ENCODE results near the gene PMEL. TPM values are rescaled to one million over a fixed set of nuclear protein-coding genes. Genes with fewer than 3 reads are reported as not detected.
A peak's percentile ranks its signal among the peaks of the same experiment; 100 is the strongest.

Gene PMEL
- total RNA-seq, 4 donors from 2014 or later: 0.73 to 2.0 TPM; not detected in 2

DNA sequence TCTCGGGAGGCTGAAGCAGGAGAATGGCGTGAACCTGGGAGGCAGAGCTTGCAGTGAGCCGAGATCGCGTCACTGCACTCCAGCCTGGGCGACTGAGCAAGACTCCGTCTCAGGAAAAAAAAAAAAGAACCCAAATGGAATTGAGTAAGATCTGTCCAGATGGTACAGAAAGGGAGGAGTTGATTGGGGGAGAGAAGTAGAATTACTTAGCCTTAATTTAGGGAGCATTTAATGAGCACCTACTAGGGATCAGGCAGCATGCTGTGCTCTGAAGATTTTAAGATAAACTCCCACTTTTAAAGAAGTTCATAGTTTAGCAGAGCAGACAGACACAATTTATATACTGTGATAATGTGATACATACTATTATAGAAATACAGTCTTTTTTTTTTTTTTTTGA lies 12.6 kb upstream of the PMEL start:
- peaks cover 17 to 26% of the 10 kb centered on the region in 2 donors for H3K4me1 ChIP-seq
- no peak for DNase-seq
- in situ Hi-C loops (cut with MboI; ENCODE audit: low sequenced_read_pairs in 4 of 4): no loop called here

GRCh38 chr12:55974308-55974730 lies 8.5 kb upstream of the PMEL start:
- Histone ChIP-seq H3K4me3 (peak overlapping the region; percentile 86 to 100 (median 98)), H3K27me3 (no peaks in the 10 kb centered on the region), H3K27ac (peak overlapping the region; percentile 95 to 100 (median 98)), H3K9me3 (no peaks in the 10 kb centered on the region), H3K36me3 (peaks cover 0 to 17% of the 10 kb centered on the region in 2 donors), H3K4me1 (peaks cover 28 to 36% of the 10 kb centered on the region in 2 donors)
- peak; percentile 37 to 47 for ATAC-seq
- no peak for TF ChIP-seq POLR2A (IDR thresholded peaks at IDR 0.05)
- TF ChIP-seq CTCF (IDR thresholded peaks at IDR 0.05 in 4 of 5, conservative IDR thresholded peaks at IDR 0.05 in 1 of 5): no peak
- intact Hi-C loops (cut with DNase I; ENCODE audit: low total_unique reads) (loop anchor here (1.0 to 5.0 kb wide), 4 partner anchors 23 to 245 kb away; partner anchors contain the start of genes CD63, ORMDL2, RPS26 and SARNP), in situ Hi-C loops (cut with MboI; ENCODE audit: low sequenced_read_pairs in 4 of 4) (no loop called here)
- DNase-seq: peak; percentile 14 to 57

More for the DNA sequence above, 12.6 kb upstream of the PMEL start:
- TF ChIP-seq CTCF (IDR thresholded peaks at IDR 0.05 in 4 of 5, conservative IDR thresholded peaks at IDR 0.05 in 1 of 5) (no peak), POLR2A (IDR thresholded peaks at IDR 0.05) (no peak)
- Histone ChIP-seq H3K9me3 (no peaks in the 10 kb centered on the region), H3K4me3 (no peak overlapping the region), H3K36me3 (peaks cover 0 to 26% of the 10 kb centered on the region in 2 donors), H3K27ac (no peak overlapping the region), H3K27me3 (no peaks in the 10 kb centered on the region)
- intact Hi-C loops (cut with DNase I; ENCODE audit: low total_unique reads): no loop called here
- no peak for ATAC-seq

- no peaks in the 10 kb centered on the region for H3K9me3 ChIP-seq
- peaks cover 28 to 36% of the 10 kb centered on the region in 2 donors for H3K4me1 ChIP-seq
- H3K27ac ChIP-seq: peak within 1 kb of the TSS; percentile 95 to 100 (median 98)
- DNase-seq: peak; percentile 100
- H3K4me3 ChIP-seq: peak within 1 kb of the TSS; percentile 86 to 100 (median 98)
- intact Hi-C loops (cut with DNase I; ENCODE audit: low total_unique reads) (loop anchor here (1.0 to 5.0 kb wide), 5 partner anchors 24 to 244 kb away; partner anchors contain the start of genes CD63, ORMDL2, PYM1 and RPS26), in situ Hi-C loops (cut with MboI; ENCODE audit: low sequenced_read_pairs in 4 of 4) (no loop called here)
- H3K36me3 ChIP-seq: peaks cover 0 to 12% of the 10 kb centered on the region in 2 donors
- ATAC-seq: peak; percentile 90 to 96
- peak; percentile 97 for TF ChIP-seq POLR2A (IDR thresholded peaks at IDR 0.05)
- TF ChIP-seq CTCF (IDR thresholded peaks at IDR 0.05 in 4 of 5, conservative IDR thresholded peaks at IDR 0.05 in 1 of 5): peak in 3 of 5 experiments; percentile 14 to 60 (median 37)
- no peaks in the 10 kb centered on the region for H3K27me3 ChIP-seq
Observed at GRCh38 chr12:55973599-55974307, 7.9 kb upstream of the PMEL start, which contains the start of gene RAB5B. Gene RAB5B, plus strand, starts transcription at chr12:55974078. Its CDS starts 12,883 bp downstream, at chr12:55986961.

DNA sequence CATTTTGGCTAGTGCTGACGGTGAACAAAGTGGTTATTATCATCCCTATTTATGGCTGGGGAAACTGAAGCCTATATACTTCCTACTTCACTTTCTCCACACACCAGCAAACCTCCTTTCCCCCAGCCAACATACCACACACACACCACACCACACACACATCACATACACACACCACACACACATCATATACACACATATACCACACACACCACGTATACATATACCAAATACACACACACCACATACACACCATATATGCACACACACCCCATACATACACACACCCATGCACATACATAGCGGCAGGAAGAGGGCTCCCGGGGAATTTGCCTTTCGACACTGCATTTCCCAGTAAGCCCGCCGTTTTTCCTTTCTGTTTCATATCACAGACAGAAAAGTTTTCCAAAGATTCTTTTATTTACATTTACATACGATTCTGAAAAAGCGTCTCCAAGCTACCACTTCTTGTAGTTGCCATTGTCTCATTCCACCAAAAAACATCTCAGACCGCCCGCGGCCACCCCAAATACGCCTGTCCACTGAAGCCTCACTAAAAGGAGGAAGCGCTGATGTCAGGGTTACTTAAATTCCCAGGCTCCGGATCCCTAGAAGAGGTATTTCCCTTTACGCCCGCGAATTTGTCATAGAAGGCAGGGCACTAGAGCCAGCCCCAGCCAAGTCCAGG lies 7.2 kb upstream of the PMEL start:
- in situ Hi-C loops (cut with MboI; ENCODE audit: low sequenced_read_pairs in 4 of 4) (no loop called here), intact Hi-C loops (cut with DNase I; ENCODE audit: low total_unique reads) (loop anchor here (1.0 to 5.0 kb wide), 2 partner anchors 46 to 156 kb away; partner anchors contain the start of genes ORMDL2, PYM1 and SARNP)
- H3K36me3 ChIP-seq: peaks cover 0 to 12% of the 10 kb centered on the region in 2 donors
- H3K4me1 ChIP-seq: peaks cover 28 to 36% of the 10 kb centered on the region in 2 donors
- TF ChIP-seq POLR2A (IDR thresholded peaks at IDR 0.05) (peak; percentile 18 to 51), CTCF (IDR thresholded peaks at IDR 0.05 in 4 of 5, conservative IDR thresholded peaks at IDR 0.05 in 1 of 5) (no peak)
- H3K27ac ChIP-seq: peak overlapping the region; percentile 93 to 97 (median 94)
- DNase-seq (no peak), ATAC-seq (no peak)
- H3K4me3 ChIP-seq: peak overlapping the region; percentile 68 to 99 (median 75)
- H3K27me3 ChIP-seq: no peaks in the 10 kb centered on the region
- no peaks in the 10 kb centered on the region for H3K9me3 ChIP-seq

Data from gastrocnemius medialis (tissue), 4 donors.